Cardiac fibroblast (primary cell): ENCODE measurements around the gene NMNAT1.

Experiments used
- DNase-seq, 2 donors: peaks; one replicate each; pipeline versions ENCODE4 v3.0.0 to v3.0.0-alpha.2; 2010; ENCODE audit warnings: low read depth in 2 of 2
- H3K4me3 ChIP-seq, 2 donors: replicated peaks in 1 of 2; 1 replicate in 1 of 2; 2 replicates in 1 of 2; pipeline ENCODE4 v1.5.1; 2011; ENCODE audit warnings: low read depth in 2 of 2, low read length in 2 of 2, mild to moderate bottlenecking in 2 of 2, moderate library complexity in 1 of 2
- TF ChIP-seq, protein P1 (sequence below): IDR thresholded peaks from one replicate; pipeline ENCODE4 v1.5.1; 2011; ENCODE audit warnings: low read depth, mild to moderate bottlenecking, low read length, inconsistent platforms

NMNAT1 gene

DNA sequence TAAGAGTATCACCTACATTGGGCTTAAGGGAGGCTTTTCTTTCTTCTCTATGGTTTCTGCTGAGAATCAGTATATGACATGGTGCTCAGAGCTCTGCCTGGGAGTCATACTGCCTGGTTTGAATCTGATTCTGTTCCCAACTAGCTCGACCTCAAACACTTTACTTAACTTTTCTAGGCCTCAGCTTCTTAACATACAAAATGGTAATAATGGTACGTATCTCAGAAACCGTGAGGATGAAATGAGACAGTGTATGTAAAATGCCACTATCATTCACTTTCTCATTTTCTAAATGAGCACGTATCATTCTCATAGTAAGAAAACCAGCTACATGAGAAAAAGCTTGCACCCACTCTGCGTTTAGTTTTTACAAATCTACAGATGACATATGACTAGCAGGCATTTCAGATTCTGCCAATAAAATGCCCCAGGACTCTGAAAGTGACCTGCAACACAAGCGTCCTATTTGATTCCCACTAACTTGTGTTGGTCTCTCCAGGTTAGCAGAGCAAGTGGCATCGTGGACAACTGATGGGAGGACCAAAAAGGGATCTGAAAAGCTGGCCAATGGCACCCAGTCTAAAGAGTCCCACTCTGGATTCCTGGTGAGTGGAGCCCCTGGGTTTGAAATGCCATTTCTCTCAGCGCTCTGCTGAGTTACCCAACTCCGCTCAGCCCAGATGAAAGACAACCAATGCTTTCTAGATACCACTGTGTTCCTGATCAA is 39.3 kb upstream of the NMNAT1 start:
- no peak overlapping the region for H3K4me3 ChIP-seq
- DNase-seq, result no peak
- TF ChIP-seq, protein P1, sequence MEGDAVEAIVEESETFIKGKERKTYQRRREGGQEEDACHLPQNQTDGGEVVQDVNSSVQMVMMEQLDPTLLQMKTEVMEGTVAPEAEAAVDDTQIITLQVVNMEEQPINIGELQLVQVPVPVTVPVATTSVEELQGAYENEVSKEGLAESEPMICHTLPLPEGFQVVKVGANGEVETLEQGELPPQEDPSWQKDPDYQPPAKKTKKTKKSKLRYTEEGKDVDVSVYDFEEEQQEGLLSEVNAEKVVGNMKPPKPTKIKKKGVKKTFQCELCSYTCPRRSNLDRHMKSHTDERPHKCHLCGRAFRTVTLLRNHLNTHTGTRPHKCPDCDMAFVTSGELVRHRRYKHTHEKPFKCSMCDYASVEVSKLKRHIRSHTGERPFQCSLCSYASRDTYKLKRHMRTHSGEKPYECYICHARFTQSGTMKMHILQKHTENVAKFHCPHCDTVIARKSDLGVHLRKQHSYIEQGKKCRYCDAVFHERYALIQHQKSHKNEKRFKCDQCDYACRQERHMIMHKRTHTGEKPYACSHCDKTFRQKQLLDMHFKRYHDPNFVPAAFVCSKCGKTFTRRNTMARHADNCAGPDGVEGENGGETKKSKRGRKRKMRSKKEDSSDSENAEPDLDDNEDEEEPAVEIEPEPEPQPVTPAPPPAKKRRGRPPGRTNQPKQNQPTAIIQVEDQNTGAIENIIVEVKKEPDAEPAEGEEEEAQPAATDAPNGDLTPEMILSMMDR, result no peak

DNA sequence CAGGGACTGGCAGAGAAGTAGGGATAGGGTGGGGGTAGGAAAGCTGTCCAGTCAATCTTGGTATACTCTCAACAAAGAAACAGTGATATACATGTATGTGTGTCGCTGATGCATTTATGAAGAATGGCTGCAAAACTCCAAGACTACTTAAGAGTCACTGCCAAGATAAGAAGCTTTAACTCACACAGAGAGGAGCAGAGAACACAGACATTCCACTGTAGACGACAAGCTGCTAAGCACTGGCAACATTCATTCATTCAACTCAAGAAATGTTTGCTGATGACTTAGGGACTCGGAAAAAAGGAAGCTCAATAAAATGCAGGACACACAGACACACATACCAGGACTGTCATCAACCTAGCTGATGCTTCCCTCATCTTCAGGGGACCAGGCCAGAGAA is 38.7 kb upstream of the NMNAT1 start:
- TF ChIP-seq, protein P1, result no peak
- no peak overlapping the region for H3K4me3 ChIP-seq
- DNase-seq, result no peak

DNA sequence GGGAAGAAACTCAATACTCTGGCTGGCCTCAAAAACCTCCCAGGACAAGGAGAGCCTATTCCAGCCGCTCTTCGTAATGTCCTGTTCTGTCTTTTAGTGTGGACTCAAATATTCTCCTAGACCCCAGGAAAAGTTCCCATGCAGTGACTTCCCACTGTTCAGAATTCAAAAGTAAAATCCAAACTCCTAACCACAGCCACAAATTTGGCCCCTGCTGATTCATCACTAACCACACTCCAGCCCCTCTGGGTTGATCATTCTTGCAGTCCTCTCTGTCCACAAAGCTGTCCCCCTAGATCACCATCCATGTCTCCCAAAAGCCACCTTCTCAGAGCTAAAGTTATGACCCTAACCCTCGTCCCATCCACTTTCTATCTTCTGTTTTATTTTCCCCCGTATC is 38.3 kb upstream of the NMNAT1 start:
- H3K4me3 ChIP-seq, result no peak overlapping the region
- TF ChIP-seq, protein P1, result no peak
- DNase-seq, result no peak

DNA sequence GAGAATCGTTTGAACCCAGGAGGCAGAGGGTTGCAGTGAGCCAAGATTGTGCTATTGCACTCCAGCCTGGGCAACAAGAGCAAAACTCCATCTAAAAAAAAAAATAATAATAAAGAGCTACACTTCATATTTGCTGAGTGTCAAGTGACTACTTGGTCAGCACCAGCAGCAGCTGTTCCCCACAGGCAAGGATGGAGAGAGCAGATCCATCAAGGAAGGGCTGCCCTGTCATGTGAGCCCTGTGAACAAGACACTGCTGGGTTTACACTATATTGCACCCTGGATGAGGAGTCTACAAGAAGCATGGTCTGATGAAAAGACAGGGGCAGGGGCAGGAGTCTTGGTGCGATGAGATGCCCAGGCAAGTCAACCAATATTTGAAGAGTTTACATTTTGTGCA is 36.8 kb upstream of the NMNAT1 start:
- TF ChIP-seq, protein P1, result no peak
- no peak overlapping the region for H3K4me3 ChIP-seq
- DNase-seq, result no peak

DNA sequence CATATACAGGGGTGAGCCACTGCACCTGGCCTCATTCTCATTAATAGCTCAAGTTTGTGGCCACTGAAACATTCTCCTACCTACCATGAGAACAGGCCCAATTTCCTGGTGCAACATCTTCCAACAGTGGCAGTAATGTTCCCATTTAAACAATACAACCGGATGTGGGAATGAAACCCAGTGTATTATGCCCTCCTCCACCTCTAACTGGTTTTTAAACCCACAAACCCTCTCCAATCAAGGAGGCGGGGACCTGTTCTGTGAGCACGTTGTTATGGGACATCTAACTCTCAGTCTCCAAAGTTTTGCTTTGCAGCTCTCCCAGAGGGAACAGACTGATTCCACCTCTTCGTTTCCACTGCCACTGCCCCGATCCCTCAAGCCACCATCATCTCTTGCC is 35.8 kb upstream of the NMNAT1 start:
- no peak overlapping the region for H3K4me3 ChIP-seq
- TF ChIP-seq, protein P1, result no peak

GRCh38 chr1:9908871-9909233 is 34.4 kb upstream of the NMNAT1 start:
- TF ChIP-seq, protein P1, result no peak
- peak overlapping the region; percentile 66 to 88 for H3K4me3 ChIP-seq
- DNase-seq, result no peak

More for the DNA sequence above, 35.8 kb upstream of the NMNAT1 start:
- no peak for DNase-seq
